IgD-negative memory B cell (primary cell): ENCODE measurements around the gene CBFA2T3. TPM values are rescaled to one million over a fixed set of nuclear protein-coding genes. Genes with fewer than 3 reads are reported as not detected.
A peak's percentile ranks its signal among the peaks of the same experiment; 100 is the strongest.

Experiments
- H3K27ac Mint-ChIP-seq, 3 donors: one replicate each; pipeline ENCODE4 v1.8.0; 2020 to 2022; ENCODE audit warnings: mild to moderate bottlenecking in 3 of 3, mixed read lengths in 3 of 3, moderate library complexity in 1 of 3
- H3K27me3 Mint-ChIP-seq: one replicate; pipeline ENCODE4 v1.8.0; 2021; ENCODE audit warnings: mixed read lengths
- H3K36me3 Mint-ChIP-seq: one replicate; pipeline ENCODE4 v1.8.0; 2020; ENCODE audit warnings: mild to moderate bottlenecking, mixed read lengths
- H3K4me1 Mint-ChIP-seq, 3 donors: one replicate each; pipeline ENCODE4 v1.8.0; 2020 to 2022; ENCODE audit warnings: mixed read lengths in 3 of 3, mild to moderate bottlenecking in 1 of 3
- H3K4me3 Mint-ChIP-seq, 4 donors: one replicate each; pipeline ENCODE4 v1.8.0; 2020 to 2022; ENCODE audit warnings: mild to moderate bottlenecking in 4 of 4, mixed read lengths in 4 of 4, moderate library complexity in 3 of 4
- H3K9me3 Mint-ChIP-seq, 3 donors: one replicate each; pipeline ENCODE4 v1.8.0; 2020 to 2021; ENCODE audit warnings: mixed read lengths in 3 of 3, mild to moderate bottlenecking in 1 of 3
- polyA plus RNA-seq: library from polyadenylated mRNA; unstranded; fragments of 300-500 nt; fragmentation: Illumina TruSeq; gene quantifications from one replicate; pipeline ENCODE4 v1.2.3, GENCODE V29; 2021

Gene CBFA2T3
- 38.8 TPM for polyA plus RNA-seq

GRCh38 chr16:88977018-88977811, at the start of gene CBFA2T3:
CBFA2T3 (minus strand) TSS chr16:88977207; CDS start chr16:88976807, 400 bp downstream.
- Mint-ChIP-seq H3K4me3 (peak within 1 kb of the TSS; percentile 90 to 98 (median 93)), H3K27ac (peak within 1 kb of the TSS; percentile 83 to 99 (median 84))

GRCh38 chr16:89026121-89026612, 49.2 kb upstream of the CBFA2T3 start:
- Mint-ChIP-seq H3K27ac (peak overlapping the region in 2 of 3 donors; percentile 20 to 55), H3K27me3 (peaks cover 1% of the 10 kb centered on the region), H3K4me3 (no peak overlapping the region), H3K9me3 (peaks cover 3 to 13% (median 10%) of the 10 kb centered on the region in 3 donors), H3K4me1 (peaks cover 0 to 10% (median 5%) of the 10 kb centered on the region in 3 donors), H3K36me3 (peaks cover 2% of the 10 kb centered on the region)

More at GRCh38 chr16:88977018-88977811, at the start of gene CBFA2T3:
- Mint-ChIP-seq H3K36me3 (no peaks in the 10 kb centered on the region), H3K9me3 (no peaks in the 10 kb centered on the region), H3K4me1 (peaks cover 45 to 49% (median 48%) of the 10 kb centered on the region in 3 donors), H3K27me3 (peaks cover 3% of the 10 kb centered on the region)

- Mint-ChIP-seq H3K27ac (no peak overlapping the region), H3K4me1 (peaks cover 0 to 8% (median 3%) of the 10 kb centered on the region in 3 donors), H3K27me3 (peaks cover 1% of the 10 kb centered on the region), H3K9me3 (peaks cover 3 to 13% (median 10%) of the 10 kb centered on the region in 3 donors), H3K4me3 (no peak overlapping the region), H3K36me3 (peaks cover 2% of the 10 kb centered on the region)
These were observed 48.6 kb upstream of the CBFA2T3 start for GRCh38 chr16:89025636-89026035.

GRCh38 chr16:89024546-89025060, 47.6 kb upstream of the CBFA2T3 start:
- Mint-ChIP-seq H3K27me3 (peaks cover 1% of the 10 kb centered on the region), H3K9me3 (peaks cover 3 to 13% (median 10%) of the 10 kb centered on the region in 3 donors), H3K4me3 (peak overlapping the region in 1 of 4 donors; percentile 12), H3K4me1 (peaks cover 0 to 8% (median 3%) of the 10 kb centered on the region in 3 donors), H3K36me3 (peaks cover 2% of the 10 kb centered on the region), H3K27ac (no peak overlapping the region)

GRCh38 chr16:89023621-89024511, 46.9 kb upstream of the CBFA2T3 start:
- Mint-ChIP-seq H3K9me3 (peaks cover 3 to 13% (median 10%) of the 10 kb centered on the region in 3 donors), H3K27me3 (peaks cover 1% of the 10 kb centered on the region), H3K4me1 (peaks cover 0 to 8% (median 3%) of the 10 kb centered on the region in 3 donors), H3K36me3 (peaks cover 2% of the 10 kb centered on the region), H3K4me3 (no peak overlapping the region), H3K27ac (no peak overlapping the region)

- Mint-ChIP-seq H3K4me1 (peaks cover 1 to 8% (median 3%) of the 10 kb centered on the region in 3 donors), H3K9me3 (peaks cover 3 to 13% (median 10%) of the 10 kb centered on the region in 3 donors), H3K27ac (peak overlapping the region in 1 of 3 donors; percentile 46), H3K36me3 (peaks cover 2% of the 10 kb centered on the region), H3K27me3 (peaks cover 1% of the 10 kb centered on the region), H3K4me3 (no peak overlapping the region)
These were observed 46.1 kb upstream of the CBFA2T3 start for GRCh38 chr16:89023151-89023551.

GRCh38 chr16:89022051-89022836, 45.2 kb upstream of the CBFA2T3 start:
- Mint-ChIP-seq H3K4me1 (peaks cover 3 to 8% (median 5%) of the 10 kb centered on the region in 3 donors), H3K27me3 (peaks cover 1% of the 10 kb centered on the region), H3K4me3 (no peak overlapping the region), H3K9me3 (peaks cover under 1 to 10% (median 10%) of the 10 kb centered on the region in 3 donors), H3K36me3 (peaks cover 2% of the 10 kb centered on the region), H3K27ac (no peak overlapping the region)

- Mint-ChIP-seq H3K4me3 (no peak overlapping the region), H3K36me3 (no peaks in the 10 kb centered on the region), H3K27me3 (peaks cover 1% of the 10 kb centered on the region), H3K27ac (no peak overlapping the region), H3K4me1 (peaks cover 2 to 5% (median 3%) of the 10 kb centered on the region in 3 donors), H3K9me3 (peaks cover 0 to 2% (median 2%) of the 10 kb centered on the region in 3 donors)
These were observed 44.1 kb upstream of the CBFA2T3 start for GRCh38 chr16:89020925-89021595.

GRCh38 chr16:89020068-89020924, 43.3 kb upstream of the CBFA2T3 start:
- Mint-ChIP-seq H3K9me3 (peaks cover 0 to 4% (median 0%) of the 10 kb centered on the region in 3 donors), H3K27me3 (peaks cover 2% of the 10 kb centered on the region), H3K27ac (peak overlapping the region in 1 of 3 donors; percentile 51), H3K4me1 (peaks cover 2 to 5% (median 3%) of the 10 kb centered on the region in 3 donors), H3K4me3 (no peak overlapping the region), H3K36me3 (no peaks in the 10 kb centered on the region)

GRCh38 chr16:89019511-89019910, 42.5 kb upstream of the CBFA2T3 start:
- no peaks in the 10 kb centered on the region for H3K36me3 Mint-ChIP-seq
- no peak overlapping the region for H3K4me3 Mint-ChIP-seq
- H3K9me3 Mint-ChIP-seq: peaks cover 0 to 1% (median 0%) of the 10 kb centered on the region in 3 donors
- peaks cover 2 to 5% (median 3%) of the 10 kb centered on the region in 3 donors for H3K4me1 Mint-ChIP-seq
- peaks cover 4% of the 10 kb centered on the region for H3K27me3 Mint-ChIP-seq
- no peak overlapping the region for H3K27ac Mint-ChIP-seq

- no peak overlapping the region for H3K4me3 Mint-ChIP-seq
- peaks cover 4% of the 10 kb centered on the region for H3K27me3 Mint-ChIP-seq
- H3K9me3 Mint-ChIP-seq: peaks cover 0 to 1% (median 0%) of the 10 kb centered on the region in 3 donors
- H3K27ac Mint-ChIP-seq: no peak overlapping the region
- peaks cover 2 to 5% (median 3%) of the 10 kb centered on the region in 3 donors for H3K4me1 Mint-ChIP-seq
- no peaks in the 10 kb centered on the region for H3K36me3 Mint-ChIP-seq
These were observed 41.5 kb upstream of the CBFA2T3 start for GRCh38 chr16:89018282-89019158.
